K562 (cell line): ENCODE results near the gene ZNF593OS. TPM values are rescaled to one million over a fixed set of nuclear protein-coding genes. Genes with fewer than 3 reads are reported as not detected.

ENCODE experiments used
- CBFB ChIP-seq: sonication (generic); formaldehyde crosslinking; IDR thresholded peaks from 2 replicates; pipeline ENCODE4 v1.4.0; 2020; ENCODE audit warnings: mild to moderate bottlenecking, missing genetic modification reagents
- CBX2 ChIP-seq: fragments of 200-600 bp; sonication (generic); IDR thresholded peaks from one replicate; pipeline ENCODE4 v1.6.1; 2012; ENCODE audit warnings: mild to moderate bottlenecking, low read length, inconsistent platforms; ENCODE audit not compliant: insufficient read depth, poor library complexity, severe bottlenecking
- CREBBP ChIP-seq: IDR thresholded peaks from one replicate; pipeline ENCODE4 v1.6.1; 2012; ENCODE audit warnings: low read depth, mild to moderate bottlenecking, control low read depth, inconsistent platforms, low read length
- E2F8 ChIP-seq: fragments of 450-650 bp; IDR thresholded peaks from 2 replicates; pipeline ENCODE4 v1.7.1; 2018; ENCODE audit warnings: mild to moderate bottlenecking, low read depth; ENCODE audit not compliant: partially characterized antibody
- ERF ChIP-seq: fragments of 450-650 bp; formaldehyde crosslinking; IDR thresholded peaks from 2 replicates; pipeline ENCODE4 v1.4.0; 2020; ENCODE audit warnings: mild to moderate bottlenecking, mixed read lengths
- FOXK2 ChIP-seq, 2 experiments: fragments of 450-650 bp; IDR thresholded peaks in 1 of 2; conservative IDR thresholded peaks in 1 of 2; 2 replicates each; pipeline ENCODE4 v1.6.1; 2016; ENCODE audit warnings: low read depth in 2 of 2, mild to moderate bottlenecking in 1 of 2
- FOXO4 ChIP-seq: fragments of 450-650 bp; formaldehyde crosslinking; IDR thresholded peaks from 2 replicates; pipeline ENCODE4 v1.4.0; 2020; ENCODE audit warnings: mild to moderate bottlenecking, moderate library complexity
- HDAC6 ChIP-seq: IDR thresholded peaks from 2 replicates; pipeline ENCODE4 v1.6.1; 2012; ENCODE audit warnings: low read depth, mild to moderate bottlenecking, control low read depth, inconsistent platforms, low read length, moderate library complexity
- HMG20B ChIP-seq: fragments of 250-450 bp; sonication (Bioruptor Pico); IDR thresholded peaks from 2 replicates; pipeline ENCODE4 v1.5.0; 2021; ENCODE audit warnings: mild to moderate bottlenecking
- HOXB6 ChIP-seq: fragments of 250-450 bp; sonication (Bioruptor Pico); IDR thresholded peaks from 2 replicates; pipeline ENCODE4 v1.5.1; 2022; ENCODE audit warnings: mild to moderate bottlenecking, borderline replicate concordance
- LARP7 ChIP-seq: fragments of 450-650 bp; IDR thresholded peaks from 2 replicates; pipeline ENCODE4 v1.6.1; 2016
- MAFF ChIP-seq: IDR thresholded peaks from 2 replicates; pipeline ENCODE4 v1.6.1; 2012; ENCODE audit warnings: low read length, improper control_type of control experiment
- PTTG1 ChIP-seq: fragments of 450-650 bp; IDR thresholded peaks from 2 replicates; pipeline ENCODE4 v1.6.1; 2016; ENCODE audit warnings: low read depth, mild to moderate bottlenecking, missing genetic modification characterization, missing compliant biosample characterization
- RBM39 ChIP-seq: fragments of 200-400 bp; formaldehyde crosslinking; optimal IDR thresholded peaks from 2 replicates; pipeline ENCODE3; 2018; ENCODE audit warnings: low read depth, low read length
- RUNX1 ChIP-seq: sonication (generic); IDR thresholded peaks from 2 replicates; pipeline ENCODE4 v1.6.1; 2016; ENCODE audit warnings: antibody characterized with exemption, low read depth
- SMARCE1 ChIP-seq: fragments of 450-650 bp; IDR thresholded peaks from 2 replicates; pipeline ENCODE4 v1.7.1; 2016; ENCODE audit warnings: mild to moderate bottlenecking
- SNIP1 ChIP-seq: fragments of 450-650 bp; IDR thresholded peaks from 2 replicates; pipeline ENCODE4 v1.7.1; 2017; ENCODE audit warnings: low read depth, mild to moderate bottlenecking
- SRSF9 ChIP-seq: fragments of 200-400 bp; formaldehyde crosslinking; IDR thresholded peaks from 2 replicates; pipeline ENCODE4 v1.6.1; 2017; ENCODE audit warnings: low read depth, low read length, borderline replicate concordance
- THAP7 ChIP-seq: fragments of 250-450 bp; sonication (Bioruptor Pico); IDR thresholded peaks from 2 replicates; pipeline ENCODE4 v1.5.0; 2021
- TRIM28 ChIP-seq: fragments of 450-650 bp; IDR thresholded peaks from 2 replicates; pipeline ENCODE4 v1.6.1; 2017
- polyA plus RNA-seq, 8 experiments: library from polyadenylated mRNA; depleted of rRNA in 4 of 8; stranded (reverse) in 5 of 8; unstranded in 3 of 8; fragments of >200 nt; fragmentation: Nextera tagmentation in 2 of 8; fragmentation: Illumina TruSeq in 1 of 8; extraction: Ambion mirVana in 2 of 8; extraction: Trizol in 1 of 8; gene quantifications; 2 replicates each; pipeline versions ENCODE4 v1.2.1 to v1.2.3, GENCODE V29; 2011 to 2014; ENCODE audit warnings: inconsistent platforms in 1 of 8, missing spikeins in 1 of 8
- total RNA-seq, 7 experiments: library from RNA; depleted of rRNA in 6 of 7; stranded (reverse); fragments of >200 nt in 6 of 7; fragmentation: Illumina TruSeq in 2 of 7; extraction: Trizol in 2 of 7; gene quantifications; 2 replicates each; pipeline versions ENCODE4 v1.2.1 to v1.2.3, GENCODE V29; 2011 to 2021; ENCODE audit warnings: low replicate concordance in 1 of 7

ZNF593OS gene
- total and polyA plus RNA-seq, 9 of the 15 experiments (the other 6 are each of a cell fraction or from before 2014, with no cell fraction given): 0.24 to 0.27 TPM; not detected in 7

- TF ChIP-seq CREBBP (no peak), SMARCE1 (no peak), SNIP1 (no peak), SRSF9 (no peak), RUNX1 (no peak), TRIM28 (no peak), CBX2 (no peak), RBM39 (no peak), FOXO4 (CRISPR knock-in tag) (0 out of 2 replicates have a peak, but pooled peaks have one; percentile 9), HMG20B (CRISPR knock-in tag) (no peak), MAFF (no peak), HOXB6 (no peak), LARP7 (no peak), THAP7 (CRISPR knock-in tag) (no peak), PTTG1 (tag) (no peak), FOXK2 (conservative IDR thresholded peaks at IDR 0.05 in 1 of 2, IDR thresholded peaks at IDR 0.05 in 1 of 2; ENCODE audit: low read depth in 2 of 2) (no peak), CBFB (peak; percentile 66), E2F8 (no peak), ERF (CRISPR knock-in tag) (peak; percentile 91), HDAC6 (no peak)
Observed at GRCh38 chr1:26161415-26162219, 10.0 kb downstream of the ZNF593OS start (continued).
